ENCODE results near the gene NT5C2. TPM values are rescaled to one million over a fixed set of nuclear protein-coding genes. Genes with fewer than 3 reads are reported as not detected.

NT5C2 gene
- total RNA-seq, 1 donor from 2014 or later: 113 TPM

DNA sequence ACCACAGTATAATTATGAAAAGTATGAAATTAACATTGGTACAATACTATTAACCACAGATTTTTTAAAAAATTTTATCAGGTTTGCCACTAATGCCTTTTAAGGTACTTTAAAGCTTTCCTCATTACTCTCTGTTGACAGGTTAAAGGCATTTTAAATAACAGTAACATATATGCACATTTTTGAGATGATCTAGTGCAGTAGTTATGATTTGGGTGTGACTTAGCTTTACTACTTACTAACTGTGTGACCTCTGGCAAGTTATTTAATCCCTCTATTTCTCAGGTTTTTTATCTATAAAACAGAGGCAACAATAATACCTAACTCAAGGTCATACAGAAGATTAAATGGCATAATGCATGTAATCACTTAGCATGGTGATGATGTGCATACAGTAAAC is 94.8 kb downstream of the NT5C2 start:
- H3K4me1 Mint-ChIP-seq (ENCODE audit: low read depth, unreplicated experiment): peaks cover 11% of the 10 kb centered on the region
- no peak overlapping the region for H3K27ac ChIP-seq (ENCODE audit: low read depth, low read length)
- H3K27me3 ChIP-seq (ENCODE audit: insufficient read depth, low read length): no peaks in the 10 kb centered on the region
- no peak for DNase-seq (ENCODE audit: low read depth)
- H4K20me1 ChIP-seq (ENCODE audit: insufficient read depth, low read length): no peaks in the 10 kb centered on the region
- TF ChIP-seq, protein P1, sequence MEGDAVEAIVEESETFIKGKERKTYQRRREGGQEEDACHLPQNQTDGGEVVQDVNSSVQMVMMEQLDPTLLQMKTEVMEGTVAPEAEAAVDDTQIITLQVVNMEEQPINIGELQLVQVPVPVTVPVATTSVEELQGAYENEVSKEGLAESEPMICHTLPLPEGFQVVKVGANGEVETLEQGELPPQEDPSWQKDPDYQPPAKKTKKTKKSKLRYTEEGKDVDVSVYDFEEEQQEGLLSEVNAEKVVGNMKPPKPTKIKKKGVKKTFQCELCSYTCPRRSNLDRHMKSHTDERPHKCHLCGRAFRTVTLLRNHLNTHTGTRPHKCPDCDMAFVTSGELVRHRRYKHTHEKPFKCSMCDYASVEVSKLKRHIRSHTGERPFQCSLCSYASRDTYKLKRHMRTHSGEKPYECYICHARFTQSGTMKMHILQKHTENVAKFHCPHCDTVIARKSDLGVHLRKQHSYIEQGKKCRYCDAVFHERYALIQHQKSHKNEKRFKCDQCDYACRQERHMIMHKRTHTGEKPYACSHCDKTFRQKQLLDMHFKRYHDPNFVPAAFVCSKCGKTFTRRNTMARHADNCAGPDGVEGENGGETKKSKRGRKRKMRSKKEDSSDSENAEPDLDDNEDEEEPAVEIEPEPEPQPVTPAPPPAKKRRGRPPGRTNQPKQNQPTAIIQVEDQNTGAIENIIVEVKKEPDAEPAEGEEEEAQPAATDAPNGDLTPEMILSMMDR (IDR thresholded peaks at IDR 0.05; ENCODE audit: insufficient read depth, low read depth, low read length): no peak
- no peak for TF ChIP-seq EZH2 (IDR thresholded peaks at IDR 0.05; ENCODE audit: insufficient read depth, low read length)
- H3K27ac Mint-ChIP-seq (ENCODE audit: unreplicated experiment): no peak overlapping the region
- no peak overlapping the region for H3K4me2 ChIP-seq (ENCODE audit: low read length)
- H3K36me3 ChIP-seq (ENCODE audit: insufficient read depth, low read length): peaks cover 46% of the 10 kb centered on the region
- H3K9me3 Mint-ChIP-seq (ENCODE audit: unreplicated experiment): no peaks in the 10 kb centered on the region
- H3K27me3 Mint-ChIP-seq (ENCODE audit: low read depth, unreplicated experiment): no peaks in the 10 kb centered on the region
- H3K36me3 Mint-ChIP-seq (ENCODE audit: low read depth, unreplicated experiment): peaks cover 8% of the 10 kb centered on the region
- H3K79me2 ChIP-seq (ENCODE audit: insufficient read depth, low read length): no peaks in the 10 kb centered on the region
- no peaks in the 10 kb centered on the region for H3K4me1 ChIP-seq (ENCODE audit: insufficient read depth, low read length)
- H3K9ac ChIP-seq (ENCODE audit: low read length): no peak overlapping the region
- H3K9me3 ChIP-seq (ENCODE audit: insufficient read depth, low read depth, low read length): no peaks in the 10 kb centered on the region
- H2AFZ ChIP-seq (ENCODE audit: low read depth, low read length): no peak overlapping the region
- H3K4me3 Mint-ChIP-seq (ENCODE audit: unreplicated experiment): no peak overlapping the region
- no peak overlapping the region for H3K4me3 ChIP-seq (ENCODE audit: insufficient read depth, low read depth, low read length)
- FAIRE-seq: no peak

DNA sequence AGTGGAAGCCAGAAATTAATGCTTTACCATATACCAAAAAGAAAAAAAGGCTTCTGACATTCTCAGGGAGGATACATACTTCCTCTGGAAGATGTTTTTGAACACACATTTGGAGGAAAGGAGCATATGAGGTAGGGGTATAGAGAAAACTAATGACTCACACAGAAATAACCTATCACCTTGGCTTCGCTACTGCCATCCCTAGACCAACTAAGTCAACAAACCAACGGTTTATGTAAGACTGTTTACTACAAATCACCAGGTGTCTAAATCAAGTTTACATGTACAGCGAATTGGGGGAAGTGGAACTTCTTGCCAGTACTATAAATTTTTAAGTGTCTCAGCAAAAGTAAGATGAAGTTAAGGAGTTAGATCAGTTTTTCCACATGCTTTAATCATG is 96.9 kb downstream of the NT5C2 start:
- no peaks in the 10 kb centered on the region for H3K4me1 Mint-ChIP-seq (ENCODE audit: low read depth, unreplicated experiment)
- TF ChIP-seq EZH2 (IDR thresholded peaks at IDR 0.05; ENCODE audit: insufficient read depth, low read length): no peak
- TF ChIP-seq, protein P1 (IDR thresholded peaks at IDR 0.05; ENCODE audit: insufficient read depth, low read depth, low read length): no peak
- H3K27ac Mint-ChIP-seq (ENCODE audit: unreplicated experiment): no peak overlapping the region
- no peaks in the 10 kb centered on the region for H3K9me3 ChIP-seq (ENCODE audit: insufficient read depth, low read depth, low read length)
- H3K36me3 ChIP-seq (ENCODE audit: insufficient read depth, low read length): peaks cover 62% of the 10 kb centered on the region
- H3K4me3 Mint-ChIP-seq (ENCODE audit: unreplicated experiment): no peak overlapping the region
- no peak overlapping the region for H3K4me2 ChIP-seq (ENCODE audit: low read length)
- no peaks in the 10 kb centered on the region for H4K20me1 ChIP-seq (ENCODE audit: insufficient read depth, low read length)
- H3K27me3 ChIP-seq (ENCODE audit: insufficient read depth, low read length): no peaks in the 10 kb centered on the region
- no peak for FAIRE-seq
- no peak overlapping the region for H2AFZ ChIP-seq (ENCODE audit: low read depth, low read length)
- no peak for DNase-seq (ENCODE audit: low read depth)
- H3K9me3 Mint-ChIP-seq (ENCODE audit: unreplicated experiment): no peaks in the 10 kb centered on the region
- no peaks in the 10 kb centered on the region for H3K4me1 ChIP-seq (ENCODE audit: insufficient read depth, low read length)
- no peak overlapping the region for H3K4me3 ChIP-seq (ENCODE audit: insufficient read depth, low read depth, low read length)
- H3K36me3 Mint-ChIP-seq (ENCODE audit: low read depth, unreplicated experiment): peaks cover 16% of the 10 kb centered on the region
- no peaks in the 10 kb centered on the region for H3K79me2 ChIP-seq (ENCODE audit: insufficient read depth, low read length)
- H3K9ac ChIP-seq (ENCODE audit: low read length): no peak overlapping the region
- H3K27me3 Mint-ChIP-seq (ENCODE audit: low read depth, unreplicated experiment): no peaks in the 10 kb centered on the region
- H3K27ac ChIP-seq (ENCODE audit: low read depth, low read length): no peak overlapping the region

GRCh38 chr10:103095005-103095404 is 98.1 kb downstream of the NT5C2 start:
- TF ChIP-seq, protein P1 (IDR thresholded peaks at IDR 0.05; ENCODE audit: insufficient read depth, low read depth, low read length): no peak
- no peak for TF ChIP-seq EZH2 (IDR thresholded peaks at IDR 0.05; ENCODE audit: insufficient read depth, low read length)
- no peaks in the 10 kb centered on the region for H3K79me2 ChIP-seq (ENCODE audit: insufficient read depth, low read length)
- H3K4me3 ChIP-seq (ENCODE audit: insufficient read depth, low read depth, low read length): no peak overlapping the region
- H3K4me1 ChIP-seq (ENCODE audit: insufficient read depth, low read length): no peaks in the 10 kb centered on the region
- no peak overlapping the region for H3K9ac ChIP-seq (ENCODE audit: low read length)
- Mint-ChIP-seq H3K36me3 (ENCODE audit: low read depth, unreplicated experiment) (peaks cover 16% of the 10 kb centered on the region), H3K4me1 (ENCODE audit: low read depth, unreplicated experiment) (no peaks in the 10 kb centered on the region), H3K4me3 (ENCODE audit: unreplicated experiment) (no peak overlapping the region), H3K27me3 (ENCODE audit: low read depth, unreplicated experiment) (no peaks in the 10 kb centered on the region), H3K27ac (ENCODE audit: unreplicated experiment) (no peak overlapping the region), H3K9me3 (ENCODE audit: unreplicated experiment) (no peaks in the 10 kb centered on the region)
- FAIRE-seq: no peak
- no peak overlapping the region for H2AFZ ChIP-seq (ENCODE audit: low read depth, low read length)
- no peaks in the 10 kb centered on the region for H3K9me3 ChIP-seq (ENCODE audit: insufficient read depth, low read depth, low read length)
- DNase-seq (ENCODE audit: low read depth): no peak
- H3K36me3 ChIP-seq (ENCODE audit: insufficient read depth, low read length): peaks cover 64% of the 10 kb centered on the region
- no peaks in the 10 kb centered on the region for H3K27me3 ChIP-seq (ENCODE audit: insufficient read depth, low read length)
- no peak overlapping the region for H3K4me2 ChIP-seq (ENCODE audit: low read length)
- no peaks in the 10 kb centered on the region for H4K20me1 ChIP-seq (ENCODE audit: insufficient read depth, low read length)
- no peak overlapping the region for H3K27ac ChIP-seq (ENCODE audit: low read depth, low read length)
